GM23338 (cell line): ENCODE data around the gene VAMP3.

Experiments
- CREB1 ChIP-seq: fragments of 250-450 bp; sonication (Bioruptor Pico); IDR thresholded peaks from 2 replicates; pipeline ENCODE4 v1.5.0; 2020; ENCODE audit warnings: low read depth, mild to moderate bottlenecking, moderate library complexity
- CTCF ChIP-seq, 2 experiments: fragments of 200-600 bp in 1 of 2; sonication (generic) in 1 of 2; conservative IDR thresholded peaks; 2 replicates each; pipeline versions ENCODE4 v1.5.1 to v1.6.1; 2016 to 2017; ENCODE audit warnings: antibody characterized with exemption in 2 of 2, low read depth in 2 of 2, mild to moderate bottlenecking in 2 of 2, moderate library complexity in 1 of 2
- EZH2 ChIP-seq: fragments of 200-600 bp; sonication (generic); IDR thresholded peaks from one replicate; pipeline ENCODE4 v1.8.0; 2017; ENCODE audit warnings: antibody characterized with exemption, mild to moderate bottlenecking, low read depth; ENCODE audit not compliant: unreplicated experiment
- EZH2phosphoT487 ChIP-seq: fragments of 200-600 bp; sonication (generic); IDR thresholded peaks from one replicate; pipeline ENCODE4 v1.8.1; 2018; ENCODE audit warnings: antibody characterized with exemption; ENCODE audit not compliant: unreplicated experiment
- JUNB ChIP-seq: IDR thresholded peaks from one replicate; pipeline ENCODE4 v1.6.1; 2016; ENCODE audit warnings: antibody characterized with exemption; ENCODE audit not compliant: unreplicated experiment
- NANOG ChIP-seq: IDR thresholded peaks from 2 replicates; pipeline ENCODE4 v1.6.1; 2016; ENCODE audit warnings: antibody characterized with exemption, borderline replicate concordance
- POLR2AphosphoS5 ChIP-seq: IDR thresholded peaks from 2 replicates; pipeline ENCODE4 v1.6.1; 2016; ENCODE audit warnings: antibody characterized with exemption, low read depth
- REST ChIP-seq: IDR thresholded peaks from one replicate; pipeline ENCODE4 v1.6.1; 2018; ENCODE audit warnings: antibody characterized with exemption; ENCODE audit not compliant: unreplicated experiment
- STAT1 ChIP-seq: IDR thresholded peaks from one replicate; pipeline ENCODE4 v1.6.1; 2016; ENCODE audit warnings: antibody characterized with exemption; ENCODE audit not compliant: unreplicated experiment
- ZNF331 ChIP-seq: fragments of 250-450 bp; sonication (Bioruptor Pico); IDR thresholded peaks from 2 replicates; pipeline ENCODE4 v1.5.0; 2020; ENCODE audit warnings: low read depth, mild to moderate bottlenecking, moderate library complexity

- TF ChIP-seq CTCF (conservative IDR thresholded peaks at IDR 0.05; ENCODE audit: low read depth in 2 of 2): no peak
- no peak for TF ChIP-seq POLR2AphosphoS5
- TF ChIP-seq CREB1 (CRISPR knock-in tag): no peak
- no peak for TF ChIP-seq EZH2
- no peak for TF ChIP-seq NANOG
- no peak for TF ChIP-seq JUNB
- TF ChIP-seq REST: no peak
- TF ChIP-seq STAT1: no peak
- TF ChIP-seq ZNF331 (CRISPR knock-in tag): no peak
- no peak for TF ChIP-seq EZH2phosphoT487
Observed at GRCh38 chr1:7780976-7781375, 9.9 kb downstream of the VAMP3 start.
